Hepatocyte (in vitro differentiated cells): ENCODE data around the gene GRID1.

Source experiments
- CTCF ChIP-seq: fragments of 200-600 bp; sonication (generic); IDR thresholded peaks from 2 replicates; pipeline ENCODE4 v1.5.1; 2016; ENCODE audit warnings: antibody characterized with exemption, mild to moderate bottlenecking; ENCODE audit not compliant: poor library complexity
- EZH2phosphoT487 ChIP-seq: fragments of 200-600 bp; sonication (generic); IDR thresholded peaks from one replicate; pipeline ENCODE4 v1.6.1; 2018; ENCODE audit warnings: antibody characterized with exemption, mild to moderate bottlenecking, low read depth, moderate library complexity; ENCODE audit not compliant: unreplicated experiment, severe bottlenecking

DNA sequence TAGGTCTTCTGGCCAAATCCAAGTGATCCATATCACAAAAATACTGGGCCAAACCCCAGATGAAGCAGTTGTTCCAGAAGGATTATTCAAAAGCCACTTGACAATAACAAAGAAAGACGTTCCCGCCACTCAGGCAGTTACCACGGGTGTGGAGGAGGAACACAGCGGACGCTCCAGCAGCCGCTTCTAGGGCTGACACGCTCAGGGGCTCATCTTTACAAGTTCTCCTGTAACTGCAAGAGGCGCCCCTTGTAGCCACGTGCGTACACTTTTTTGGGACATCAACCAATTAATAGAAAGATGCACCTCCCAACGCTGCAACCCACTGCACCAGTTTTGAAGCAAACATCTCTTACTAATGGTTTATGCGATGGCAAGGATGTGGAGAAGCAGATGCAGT is 159.4 kb downstream of the GRID1 start:
- no peak for TF ChIP-seq CTCF
- no peak for TF ChIP-seq EZH2phosphoT487
